ENCODE data around the gene BUD23. TPM values are rescaled to one million over a fixed set of nuclear protein-coding genes. Genes with fewer than 3 reads are reported as not detected.

BUD23 gene
- total RNA-seq, 1 experiment from 2014 or later: 168 TPM

DNA sequence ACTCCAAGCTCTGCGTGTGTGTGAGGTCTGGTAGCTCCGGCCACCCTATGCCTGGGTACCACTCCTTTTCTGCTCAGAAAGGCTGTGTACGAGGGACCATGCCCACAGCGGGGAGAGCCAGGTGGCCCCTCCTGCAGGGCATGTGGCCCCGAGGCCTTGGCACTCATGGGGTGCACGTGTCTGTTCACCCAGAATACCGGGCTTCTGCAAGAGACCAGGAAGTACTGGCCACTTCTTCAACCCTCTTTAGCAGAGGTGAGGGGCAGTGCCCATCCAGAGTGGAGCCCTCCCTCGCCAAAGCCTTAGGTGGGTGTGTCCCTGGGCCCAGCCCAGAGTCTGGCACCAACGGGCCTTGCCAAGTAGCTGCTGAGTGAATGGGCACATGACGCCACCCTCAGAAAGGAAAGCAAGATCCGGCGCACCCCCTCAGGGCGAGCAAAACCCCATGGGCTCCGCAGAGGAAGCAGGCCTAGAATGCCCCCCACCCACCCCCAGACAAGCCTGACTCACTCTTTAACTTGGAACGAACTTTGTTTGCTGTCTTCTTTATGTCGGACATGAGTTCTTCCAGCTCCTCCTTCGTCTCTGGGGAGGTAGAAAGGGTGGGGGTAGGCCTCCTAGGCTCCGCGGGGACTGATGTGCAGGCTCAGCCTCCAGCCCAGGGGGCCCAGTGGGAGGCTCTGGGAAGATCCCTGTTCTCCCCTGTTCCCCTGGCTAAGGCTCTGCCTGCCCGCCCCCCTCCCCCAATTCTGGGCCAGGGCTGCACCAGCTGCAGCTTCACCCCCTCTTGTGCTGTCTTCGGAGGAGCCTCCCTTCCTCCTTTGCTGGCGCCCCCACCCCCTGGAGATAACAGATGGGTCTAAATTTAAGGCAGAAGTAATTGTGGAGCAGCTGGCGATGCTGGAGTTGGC is 21.5 kb downstream of the BUD23 start:
- no peak overlapping the region for H2AFZ ChIP-seq (ENCODE audit: low read depth, low read length, poor library complexity, severe bottlenecking)
- no peak for TF ChIP-seq JUND (IDR thresholded peaks at IDR 0.05)
- TF ChIP-seq, protein P1, sequence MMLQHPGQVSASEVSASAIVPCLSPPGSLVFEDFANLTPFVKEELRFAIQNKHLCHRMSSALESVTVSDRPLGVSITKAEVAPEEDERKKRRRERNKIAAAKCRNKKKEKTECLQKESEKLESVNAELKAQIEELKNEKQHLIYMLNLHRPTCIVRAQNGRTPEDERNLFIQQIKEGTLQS (IDR thresholded peaks at IDR 0.05): no peak
- TF ChIP-seq, protein P2, sequence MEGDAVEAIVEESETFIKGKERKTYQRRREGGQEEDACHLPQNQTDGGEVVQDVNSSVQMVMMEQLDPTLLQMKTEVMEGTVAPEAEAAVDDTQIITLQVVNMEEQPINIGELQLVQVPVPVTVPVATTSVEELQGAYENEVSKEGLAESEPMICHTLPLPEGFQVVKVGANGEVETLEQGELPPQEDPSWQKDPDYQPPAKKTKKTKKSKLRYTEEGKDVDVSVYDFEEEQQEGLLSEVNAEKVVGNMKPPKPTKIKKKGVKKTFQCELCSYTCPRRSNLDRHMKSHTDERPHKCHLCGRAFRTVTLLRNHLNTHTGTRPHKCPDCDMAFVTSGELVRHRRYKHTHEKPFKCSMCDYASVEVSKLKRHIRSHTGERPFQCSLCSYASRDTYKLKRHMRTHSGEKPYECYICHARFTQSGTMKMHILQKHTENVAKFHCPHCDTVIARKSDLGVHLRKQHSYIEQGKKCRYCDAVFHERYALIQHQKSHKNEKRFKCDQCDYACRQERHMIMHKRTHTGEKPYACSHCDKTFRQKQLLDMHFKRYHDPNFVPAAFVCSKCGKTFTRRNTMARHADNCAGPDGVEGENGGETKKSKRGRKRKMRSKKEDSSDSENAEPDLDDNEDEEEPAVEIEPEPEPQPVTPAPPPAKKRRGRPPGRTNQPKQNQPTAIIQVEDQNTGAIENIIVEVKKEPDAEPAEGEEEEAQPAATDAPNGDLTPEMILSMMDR (IDR thresholded peaks at IDR 0.05 in 2 of 3, conservative IDR thresholded peaks at IDR 0.05 in 1 of 3; ENCODE audit: borderline replicate concordance in 1 of 3, insufficient read depth in 1 of 3, low read depth in 2 of 3, low read length in 2 of 3): no peak
- no peak for TF ChIP-seq FOSL1 (IDR thresholded peaks at IDR 0.05; ENCODE audit: low read depth)
- no peak for TF ChIP-seq CBX3 (IDR thresholded peaks at IDR 0.05; ENCODE audit: low read depth)
- TF ChIP-seq SIN3A (IDR thresholded peaks at IDR 0.05; ENCODE audit: low read depth): no peak
- TF ChIP-seq CEBPB (IDR thresholded peaks at IDR 0.05; ENCODE audit: low read depth): no peak
- TF ChIP-seq POLR2A (IDR thresholded peaks at IDR 0.05; ENCODE audit: borderline replicate concordance, extremely low read depth, insufficient read depth, insufficient read length): no peak
- TF ChIP-seq SP1 (IDR thresholded peaks at IDR 0.05; ENCODE audit: low read depth): no peak
- no peak overlapping the region for H3K4me3 ChIP-seq (replicated peaks in 1 of 2; ENCODE audit: low read depth in 1 of 2, low read length in 2 of 2)
- ChIA-PET CTCF (interaction anchor here (2.1 kb wide), 1 partner anchor 15 kb away, joined by 6 read pairs; the partner anchor contains the start of gene STX1A), POLR2A (interaction anchor here (0.6 to 1.3 kb wide), 2 partner anchors 12 to 643 kb away, joined by 3 to 9 read pairs; no protein-coding TSS in a partner anchor), RAD21 (ENCODE audit: low non-redundant PET in 1 of 2, low total read pairs in 2 of 2, uncharacterized antibody in 2 of 2, unreplicated experiment in 2 of 2) (interaction anchor here in 1 of 2 experiments (0.6 kb wide), 1 partner anchor 11 kb away, joined by 3 read pairs; no protein-coding TSS in a partner anchor)
- H3K79me2 ChIP-seq (ENCODE audit: insufficient read depth, low read length): peaks cover 25% of the 10 kb centered on the region; the same call in 1 of the 2 replicates
- peak overlapping the region; percentile 92; the same call in 1 of the 2 replicates for H3K27ac ChIP-seq (ENCODE audit: low read depth, low read length)
- DNase-seq (ENCODE audit: low read depth, low spot score): no peak
- H3K4me1 ChIP-seq (ENCODE audit: control insufficient read depth in 1 of 2, insufficient read depth in 2 of 2, low read length in 2 of 2): peaks cover 40 to 73% of the 10 kb centered on the region in 2 experiments
- no peak for ATAC-seq
- intact Hi-C loops (cut with micrococcal nuclease): no loop called here
- H3K4me2 ChIP-seq (ENCODE audit: low read length): peak overlapping the region; percentile 79
- H3K9me3 ChIP-seq (ENCODE audit: control insufficient read depth in 1 of 2, insufficient read depth in 1 of 2, low read depth in 1 of 2, low read length in 2 of 2): no peaks in the 10 kb centered on the region
- no peaks in the 10 kb centered on the region for H3K9me2 ChIP-seq (ENCODE audit: insufficient read depth)
- BruUV-seq (replicated peaks): no TSS peak
- peaks cover 17 to 38% of the 10 kb centered on the region in 2 experiments; a peak in 3 of 4 replicates for H3K36me3 ChIP-seq (ENCODE audit: control insufficient read depth in 1 of 2, insufficient read depth in 2 of 2, low read length in 2 of 2)
- no peaks in the 10 kb centered on the region for H4K20me1 ChIP-seq (ENCODE audit: insufficient read depth)
- no peaks in the 10 kb centered on the region for H3K27me3 ChIP-seq (ENCODE audit: insufficient read depth, low read length)
- peak overlapping the region; percentile 58 for H3K9ac ChIP-seq (ENCODE audit: low read length)
